NCI-H526 treated with DMSO at 0.1 percent for 48 hours (cell line): Measurements from ENCODE around the gene BICD2.
"Not testable (repeated sequence)": the region's sequence is repeated elsewhere in the genome, so short reads cannot be mapped to it uniquely, and the experiment has no call there.

Experiments
- DNase-seq: peaks from one replicate; lab custom pipeline; 2025; lab: John Stamatoyannopoulos, UW

The BICD2 gene

DNA sequence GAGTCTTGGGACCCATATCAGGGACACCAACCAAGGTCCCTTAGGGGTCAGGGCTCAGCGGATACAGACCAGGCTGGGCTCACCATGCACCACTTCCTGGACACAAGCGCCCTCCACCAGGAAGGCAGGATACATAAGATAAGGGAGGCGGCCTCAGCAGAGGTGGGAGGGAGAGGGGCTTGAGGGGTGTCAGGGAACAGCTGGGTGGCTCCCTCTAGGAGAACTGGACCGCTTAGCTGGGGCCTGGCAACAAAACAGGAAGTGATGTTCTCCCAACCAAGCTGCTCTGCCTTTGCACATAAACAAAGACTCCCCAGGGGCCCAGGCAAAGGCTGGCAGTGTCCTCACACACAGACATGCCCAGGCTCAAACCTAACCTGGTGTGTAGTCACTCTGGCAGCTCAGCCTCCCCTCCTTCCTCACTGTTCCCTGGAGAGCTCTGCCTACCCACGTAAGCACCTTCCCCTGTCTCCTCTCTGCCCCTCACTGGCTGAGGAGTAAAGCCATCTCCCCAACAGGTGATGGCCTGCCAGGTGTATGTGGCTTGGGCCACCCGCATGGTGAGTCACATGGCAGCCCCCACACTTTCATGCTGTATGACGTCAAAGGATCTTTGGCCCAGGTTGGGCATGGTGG, 5.8 kb upstream of the BICD2 start:
- no peak for DNase-seq

GRCh38 chr9:92769990-92770359, 5.3 kb upstream of the BICD2 start:
- DNase-seq: no peak

GRCh38 chr9:92769286-92769685, 4.7 kb upstream of the BICD2 start:
- DNase-seq: no peak

DNA sequence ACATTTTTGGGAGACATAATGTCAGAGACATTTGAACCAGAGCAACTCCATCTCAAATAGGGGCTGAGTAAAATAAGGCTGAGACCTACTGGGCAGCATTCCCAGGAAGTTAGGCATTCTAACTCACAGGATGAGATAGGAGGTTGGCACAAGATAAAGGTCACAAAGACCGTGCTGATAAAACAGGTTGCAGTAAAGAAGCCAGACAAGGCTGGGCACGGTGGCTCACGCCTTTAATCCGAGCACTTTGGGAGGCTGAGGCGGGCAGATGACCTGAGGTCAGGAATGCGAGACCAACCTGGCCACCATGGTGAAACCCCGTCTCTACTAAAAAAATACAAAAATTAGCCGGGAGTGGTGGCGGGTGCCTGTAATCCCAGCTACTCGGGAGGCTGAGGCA, 4.2 kb upstream of the BICD2 start:
- not testable (repeated sequence) for DNase-seq

- no peak for DNase-seq
These were observed 2.7 kb upstream of the BICD2 start for GRCh38 chr9:92767066-92768054.

DNA sequence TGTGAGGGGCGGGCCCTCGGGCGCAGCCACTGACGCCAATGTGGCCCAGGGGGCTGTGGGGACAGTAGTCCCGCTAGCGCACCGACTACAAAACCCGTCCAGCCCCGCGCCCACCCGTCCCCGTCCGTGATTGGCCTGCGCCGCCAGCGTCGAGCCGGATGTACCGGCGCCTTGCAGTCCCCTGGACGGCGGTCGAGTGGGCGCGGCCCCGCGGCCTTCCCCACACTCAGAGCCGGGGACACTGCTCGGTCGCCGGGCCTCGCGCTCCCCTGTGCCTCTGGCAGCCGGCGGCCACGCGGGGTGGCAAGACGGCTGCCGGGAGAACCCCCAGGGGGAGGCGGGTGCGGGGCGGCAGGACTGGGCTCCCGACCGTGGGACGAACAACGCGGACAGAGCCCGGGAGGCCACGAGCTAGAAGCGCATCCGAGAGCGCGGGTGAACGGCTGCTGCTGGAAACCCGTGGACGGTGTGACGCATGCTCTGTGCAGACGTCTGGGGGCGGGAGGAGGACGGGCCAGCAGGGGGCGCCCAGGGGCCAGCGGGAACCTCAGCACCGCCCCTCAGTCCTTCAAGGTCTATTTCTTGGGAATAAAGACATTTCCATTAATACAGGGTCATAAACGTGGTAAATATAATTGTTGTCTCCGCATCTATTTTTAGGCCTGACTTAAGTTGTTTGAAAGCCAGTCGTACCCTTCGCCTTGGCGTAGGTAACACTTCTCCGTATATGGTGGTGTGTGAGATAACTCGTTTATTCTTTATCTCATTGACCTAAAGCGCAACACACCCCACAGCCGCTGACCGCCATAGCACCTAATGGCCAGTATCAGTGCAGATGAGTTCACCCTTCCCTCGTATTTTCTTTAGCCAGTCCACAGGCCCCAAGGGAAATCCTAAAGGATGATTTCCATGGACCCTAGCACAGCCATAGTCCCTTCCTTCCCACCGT, 629 bp upstream of the BICD2 start:
- DNase-seq: peak; percentile 91

DNA sequence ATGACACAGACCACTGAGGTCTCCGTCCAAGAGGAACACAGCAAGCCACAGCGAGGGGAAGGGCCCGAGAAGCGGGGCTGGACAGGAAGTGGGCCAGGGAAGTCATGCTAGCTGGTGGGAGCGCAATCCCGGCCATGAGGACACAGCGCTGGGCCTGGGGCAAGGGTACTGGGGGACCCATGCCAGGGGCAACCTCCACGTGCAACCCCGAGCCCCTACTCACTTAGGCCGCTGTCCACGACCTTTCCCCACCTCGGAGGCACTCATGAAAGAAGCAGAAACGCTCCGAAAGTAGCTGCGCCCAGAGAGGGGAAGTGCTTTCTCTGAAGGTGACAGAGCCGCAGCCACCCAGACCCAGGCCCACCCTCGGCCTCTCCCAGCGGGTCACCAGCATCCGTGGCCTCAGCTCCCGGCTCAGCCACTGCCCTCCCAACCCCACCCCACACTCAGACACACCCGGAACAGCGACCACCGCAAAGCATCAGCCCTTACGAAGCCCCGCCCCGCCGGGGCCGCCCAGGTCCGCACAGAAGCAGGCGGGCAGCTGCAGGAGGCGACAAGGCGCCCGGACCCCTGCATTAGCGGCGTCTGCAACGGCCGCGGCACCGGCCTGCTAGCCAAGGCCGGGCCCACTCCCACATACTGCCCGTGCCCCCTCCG, 782 bp downstream of the BICD2 start:
- no peak for DNase-seq

DNA sequence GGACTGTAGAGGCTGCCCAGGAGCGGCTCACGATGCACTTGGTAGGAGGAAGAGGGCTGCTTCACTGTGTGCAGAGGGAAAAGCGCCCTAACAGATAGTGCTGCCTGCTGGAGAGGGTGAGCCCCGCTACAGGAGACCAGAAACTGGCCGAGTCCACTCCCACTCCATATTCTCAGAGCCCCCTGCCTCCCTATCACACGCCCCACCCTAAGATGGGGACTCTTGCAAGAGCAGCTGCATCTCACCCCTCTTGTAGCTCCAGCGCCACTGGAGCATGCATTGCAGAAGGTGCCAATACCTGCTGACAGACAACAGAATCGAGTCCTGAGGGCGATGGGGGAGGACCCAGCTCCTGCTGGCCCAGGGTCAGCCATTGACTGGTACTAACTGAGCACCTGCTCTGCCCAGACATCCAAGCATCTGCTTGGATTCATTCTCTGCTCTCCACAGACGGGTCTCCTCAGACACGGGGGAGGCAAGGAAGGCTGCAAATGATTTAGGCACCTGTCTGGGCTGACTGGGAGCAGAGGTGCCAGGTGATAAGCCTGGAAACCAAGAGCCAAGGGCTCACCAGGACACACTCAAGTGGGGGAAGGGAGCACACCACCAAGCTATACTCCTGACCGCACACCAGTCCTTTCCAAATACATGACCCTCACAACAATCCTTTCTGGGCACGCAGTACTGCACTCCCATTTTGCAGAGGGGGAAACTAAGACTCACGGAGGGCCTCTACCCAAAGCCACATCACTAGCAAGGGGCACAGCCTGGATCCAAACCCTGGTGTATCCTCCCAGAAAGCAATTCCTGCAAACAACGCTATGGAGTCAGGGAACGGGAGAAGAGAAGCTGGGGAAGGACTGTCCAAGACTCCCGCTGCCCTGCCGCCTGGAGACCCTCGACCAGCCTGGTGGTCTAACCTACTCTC, 1.6 kb downstream of the BICD2 start:
- no peak for DNase-seq

DNA sequence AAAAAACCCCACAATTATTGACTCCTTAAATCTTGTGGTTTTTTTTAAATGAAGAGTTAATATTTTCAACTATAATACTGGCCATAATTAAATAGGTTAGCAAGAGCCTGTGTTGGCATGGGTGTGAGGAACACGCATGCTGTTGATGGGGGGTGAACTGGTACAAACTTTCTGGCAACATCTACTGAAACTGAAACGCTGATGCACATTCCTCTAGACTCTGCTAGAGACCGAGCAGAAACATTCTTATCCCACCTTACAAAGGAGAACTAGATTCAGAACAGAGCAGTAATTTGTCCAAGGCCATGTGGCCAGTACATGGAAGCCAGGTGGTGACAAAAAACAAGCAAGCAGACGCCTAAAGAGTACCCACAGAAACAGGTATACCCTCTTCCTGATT, 2.4 kb downstream of the BICD2 start:
- DNase-seq: no peak

DNA sequence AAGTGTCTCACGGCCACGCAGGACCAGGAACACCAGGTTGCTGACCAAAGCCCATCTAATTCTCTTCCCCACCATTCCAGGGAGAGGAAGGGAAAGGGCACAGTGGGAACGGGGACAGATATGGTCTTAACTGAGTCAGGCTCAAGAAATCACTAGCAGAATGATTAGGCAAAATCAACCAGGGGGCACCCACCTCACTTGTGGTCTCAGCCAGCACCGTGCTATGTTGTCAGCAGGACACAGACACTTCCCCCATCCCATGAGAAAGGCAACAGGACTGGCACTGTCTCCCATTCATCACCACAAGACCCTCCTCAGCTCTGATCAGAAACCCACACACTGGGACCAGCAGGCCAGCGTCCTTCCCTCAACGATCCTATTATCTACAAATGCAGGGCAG, 2.9 kb downstream of the BICD2 start:
- no peak for DNase-seq

GRCh38 chr9:92760494-92760893, 4.1 kb downstream of the BICD2 start:
- DNase-seq: no peak

- no peak for DNase-seq
These were observed 4.6 kb downstream of the BICD2 start for GRCh38 chr9:92760070-92760469.

GRCh38 chr9:92759446-92759845, 5.2 kb downstream of the BICD2 start:
- no peak for DNase-seq

DNA sequence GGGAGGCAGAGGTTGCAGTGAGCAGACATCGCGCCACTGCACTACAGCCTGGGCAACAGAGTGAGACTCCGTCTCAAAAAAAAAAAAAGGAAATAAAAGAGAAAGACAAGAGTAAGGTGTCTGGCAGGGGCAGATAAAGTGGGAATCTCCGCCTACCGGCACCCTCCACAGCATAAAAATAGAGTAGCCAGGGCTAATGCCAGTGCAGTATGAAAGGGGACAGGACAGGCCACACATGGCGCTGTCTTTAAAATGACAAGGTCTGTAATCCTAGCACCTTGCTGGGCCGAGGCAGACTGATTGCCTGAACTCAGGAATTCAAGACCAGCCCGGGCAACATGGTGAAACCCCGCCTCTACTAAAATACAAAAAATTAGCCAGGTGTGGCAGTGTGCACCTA, 7.8 kb downstream of the BICD2 start:
- DNase-seq: no peak

DNA sequence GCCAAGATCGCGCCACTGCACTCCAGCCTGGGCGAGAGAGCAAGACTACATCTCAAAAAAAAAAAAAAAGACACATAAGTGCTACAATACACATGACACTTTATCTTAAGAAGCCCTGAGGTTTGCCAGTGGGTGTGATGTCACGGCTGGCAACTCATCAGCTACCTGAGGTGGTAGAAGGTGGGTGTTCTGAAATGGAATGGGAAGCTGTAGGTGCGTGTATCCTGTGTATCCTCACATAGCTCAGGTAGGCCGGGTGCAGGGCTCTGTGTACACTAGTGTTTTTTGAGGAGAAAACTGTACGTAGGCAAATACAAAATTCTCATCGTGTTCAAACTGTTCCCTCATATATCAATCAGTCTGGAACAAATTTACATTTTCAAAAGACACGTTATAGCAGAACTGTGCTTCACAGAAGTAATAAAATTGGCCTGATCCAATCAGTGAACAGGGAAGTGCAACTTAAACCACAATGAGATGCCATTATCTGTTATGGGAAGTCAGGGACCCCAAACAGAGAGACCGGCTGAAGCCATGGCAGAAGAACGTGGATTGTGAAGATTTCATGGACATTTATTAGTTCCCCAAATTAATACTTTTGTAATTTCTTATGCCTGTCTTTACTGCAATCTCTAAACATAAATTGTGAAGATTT, 10.4 kb downstream of the BICD2 start:
- no peak for DNase-seq

- DNase-seq: no peak
These were observed 11.7 kb downstream of the BICD2 start for GRCh38 chr9:92752812-92753404.

DNA sequence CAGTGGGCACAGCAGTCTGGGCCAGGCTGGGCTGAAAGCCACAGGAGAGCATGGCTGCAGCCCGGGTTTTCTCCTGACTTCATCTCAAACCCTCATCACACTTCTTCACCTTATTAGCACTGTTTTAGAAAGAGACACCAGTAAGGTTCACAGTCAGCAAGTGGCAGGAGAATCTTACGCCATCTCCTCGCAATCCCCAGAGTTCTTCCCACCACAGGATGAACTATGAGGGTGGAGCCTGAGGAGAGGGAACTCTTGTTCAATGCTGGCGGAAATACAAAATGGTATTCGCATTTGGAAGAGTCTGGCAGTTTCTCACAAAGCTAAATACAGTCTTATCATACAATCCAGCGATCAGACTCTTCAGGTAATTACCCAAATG, 14.7 kb downstream of the BICD2 start:
- DNase-seq: no peak

GRCh38 chr9:92749071-92749933, 15.3 kb downstream of the BICD2 start:
- no peak for DNase-seq

DNA sequence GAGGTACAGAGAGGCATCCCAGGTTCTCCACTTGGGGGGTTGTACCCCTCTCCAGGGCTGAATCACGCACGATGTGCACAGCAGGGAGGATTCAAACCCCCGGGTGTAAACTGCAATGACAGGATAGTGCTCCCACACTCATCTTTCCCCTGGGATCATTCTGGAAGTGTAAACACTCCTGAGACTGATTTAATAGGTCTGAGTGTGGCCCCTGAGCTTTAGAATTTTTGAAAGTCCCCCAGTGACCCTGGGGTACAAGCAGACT, 16.5 kb downstream of the BICD2 start:
- no peak for DNase-seq
